NCI-H2227 (cell line): ENCODE measurements around the gene YIF1B.
"Not testable (repeated sequence)": the region's sequence is repeated elsewhere in the genome, so short reads cannot be mapped to it uniquely, and the experiment has no call there.

ENCODE experiments used
- DNase-seq: peaks from one replicate; lab custom pipeline; 2025; ENCODE audit not compliant: unreplicated experiment; lab: John Stamatoyannopoulos, UW

Gene YIF1B

GRCh38 chr19:38277969-38278680 is 37.6 kb downstream of the YIF1B start:
- DNase-seq: no peak

- no peak for DNase-seq
These were observed 38.2 kb downstream of the YIF1B start for GRCh38 chr19:38277549-38277948.

- no peak for DNase-seq
These were observed 38.7 kb downstream of the YIF1B start for GRCh38 chr19:38276942-38277517.

- DNase-seq: no peak
These were observed 41.0 kb downstream of the YIF1B start for GRCh38 chr19:38274739-38275138.

- no peak for DNase-seq
These were observed 42.2 kb downstream of the YIF1B start for GRCh38 chr19:38273499-38273898.

- DNase-seq: peak; percentile 88
These were observed 45.1 kb downstream of the YIF1B start for GRCh38 chr19:38270587-38271167.

- peak; percentile 90 for DNase-seq
These were observed 47.2 kb downstream of the YIF1B start for GRCh38 chr19:38268539-38268938.

GRCh38 chr19:38267761-38268483 is 47.8 kb downstream of the YIF1B start:
- peak; percentile 76 for DNase-seq

GRCh38 chr19:38266981-38267597 is 48.7 kb downstream of the YIF1B start:
- DNase-seq: peak; percentile 86

- DNase-seq: no peak
These were observed 49.8 kb downstream of the YIF1B start for GRCh38 chr19:38265921-38266429.

- peak; percentile 72 for DNase-seq
These were observed 50.4 kb downstream of the YIF1B start for GRCh38 chr19:38265213-38265861.

- DNase-seq: peak; percentile 99
These were observed 51.1 kb downstream of the YIF1B start, which contains the start of gene SPINT2 for GRCh38 chr19:38264486-38265212. TSS of gene SPINT2 (plus strand) at chr19:38264573. CDS start at chr19:38264893, 320 bp downstream.

- DNase-seq: peak; percentile 99
These were observed 51.9 kb downstream of the YIF1B start for GRCh38 chr19:38263689-38264485.

GRCh38 chr19:38262585-38263268 is 53.0 kb downstream of the YIF1B start:
- no peak for DNase-seq

GRCh38 chr19:38261942-38262341 is 53.8 kb downstream of the YIF1B start:
- not testable (repeated sequence) for DNase-seq

- DNase-seq: peak; percentile 86
These were observed 60.2 kb downstream of the YIF1B start for GRCh38 chr19:38255383-38256014.

GRCh38 chr19:38253788-38254187 is 62.0 kb downstream of the YIF1B start:
- no peak for DNase-seq
